Activated T-helper 17 cell treated with anti-CD3 and anti-CD28 coated beads, Interleukin-2, amount 50 U/mL, for 72 hours (primary cell): ENCODE results near the gene FADS3. TPM values are rescaled to one million over a fixed set of nuclear protein-coding genes. Genes with fewer than 3 reads are reported as not detected.

Source experiments
- ATAC-seq: fragments of 150-1000 bp; cut with Tn5 transposase; replicated peaks from 2 replicates; pipeline ENCODE4 v1.10.0; 2021; ENCODE audit warnings: mild to moderate bottlenecking, moderate library complexity
- H3K27ac Mint-ChIP-seq: one replicate; pipeline ENCODE4 v1.8.0; 2022; ENCODE audit warnings: mixed read lengths
- H3K27me3 Mint-ChIP-seq: one replicate; pipeline ENCODE4 v1.8.0; 2022; ENCODE audit warnings: mixed read lengths
- H3K36me3 Mint-ChIP-seq: one replicate; pipeline ENCODE4 v1.8.0; 2022; ENCODE audit warnings: low read depth, mild to moderate bottlenecking, mixed read lengths
- H3K4me1 Mint-ChIP-seq: one replicate; pipeline ENCODE4 v1.8.0; 2022; ENCODE audit warnings: mixed read lengths
- H3K4me3 Mint-ChIP-seq: one replicate; pipeline ENCODE4 v1.8.0; 2022; ENCODE audit warnings: mild to moderate bottlenecking, mixed read lengths
- H3K9me3 Mint-ChIP-seq: one replicate; pipeline ENCODE4 v1.8.0; 2022; ENCODE audit warnings: mixed read lengths
- total RNA-seq, 2 donors: library from RNA; stranded (reverse); gene quantifications; one replicate each; pipeline ENCODE4 v1.2.3, GENCODE V29; 2022

Gene FADS3
- total RNA-seq, 2 donors from 2014 or later: 3.6 to 24.7 TPM

DNA sequence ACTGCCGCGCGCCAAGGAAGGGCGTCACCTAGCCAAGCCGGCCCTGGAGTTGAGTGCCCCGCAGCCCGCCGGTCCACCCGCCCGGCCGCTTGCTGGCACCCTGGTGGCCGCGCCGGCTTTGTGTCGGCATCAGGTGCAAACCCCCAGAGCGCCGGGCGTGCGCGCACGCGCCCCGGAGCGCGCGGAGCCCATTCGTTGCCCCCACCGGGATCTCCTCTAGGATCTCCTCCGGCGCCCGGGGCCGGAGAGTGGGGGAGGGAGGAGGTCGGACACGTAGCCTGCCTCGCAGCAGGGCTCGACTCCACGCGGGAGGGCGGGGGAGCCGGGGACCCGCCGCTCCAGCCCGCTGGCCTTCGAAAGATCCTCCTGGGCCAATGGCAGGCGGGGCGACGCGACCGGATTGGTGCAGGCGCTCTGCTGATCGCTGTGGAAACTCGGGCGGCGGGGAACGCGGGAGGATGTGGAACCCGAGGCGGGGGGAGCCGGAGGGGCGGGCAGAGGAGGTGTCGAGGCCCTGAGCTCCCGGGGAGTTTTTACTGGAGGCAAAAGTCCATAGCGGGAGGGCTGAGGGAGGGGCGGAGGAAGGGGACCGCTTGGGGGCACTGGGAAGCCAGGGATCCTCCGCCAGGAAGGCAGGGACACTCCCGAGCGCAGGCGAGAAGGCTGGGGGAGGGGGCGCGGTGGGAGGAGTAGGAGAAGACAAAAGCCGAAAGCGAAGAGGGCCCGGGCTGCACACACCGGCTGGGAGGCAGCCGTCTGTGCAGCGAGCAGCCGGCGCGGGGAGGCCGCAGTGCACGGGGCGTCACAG, 63.6 kb downstream of the FADS3 start, which contains the start of gene FADS2:
FADS2 (plus strand) TSS at position 730 of the 808 bp plus-strand sequence. CDS start 91 bp downstream, outside the sequence.
- H3K27ac Mint-ChIP-seq: peak within 1 kb of the TSS; percentile 43
- peaks cover 8% of the 10 kb centered on the region for H3K4me1 Mint-ChIP-seq
- no peaks in the 10 kb centered on the region for H3K36me3 Mint-ChIP-seq
- H3K4me3 Mint-ChIP-seq: peak within 1 kb of the TSS; percentile 77
- no peaks in the 10 kb centered on the region for H3K9me3 Mint-ChIP-seq
- H3K27me3 Mint-ChIP-seq: no peaks in the 10 kb centered on the region
- ATAC-seq: peak; percentile 91

DNA sequence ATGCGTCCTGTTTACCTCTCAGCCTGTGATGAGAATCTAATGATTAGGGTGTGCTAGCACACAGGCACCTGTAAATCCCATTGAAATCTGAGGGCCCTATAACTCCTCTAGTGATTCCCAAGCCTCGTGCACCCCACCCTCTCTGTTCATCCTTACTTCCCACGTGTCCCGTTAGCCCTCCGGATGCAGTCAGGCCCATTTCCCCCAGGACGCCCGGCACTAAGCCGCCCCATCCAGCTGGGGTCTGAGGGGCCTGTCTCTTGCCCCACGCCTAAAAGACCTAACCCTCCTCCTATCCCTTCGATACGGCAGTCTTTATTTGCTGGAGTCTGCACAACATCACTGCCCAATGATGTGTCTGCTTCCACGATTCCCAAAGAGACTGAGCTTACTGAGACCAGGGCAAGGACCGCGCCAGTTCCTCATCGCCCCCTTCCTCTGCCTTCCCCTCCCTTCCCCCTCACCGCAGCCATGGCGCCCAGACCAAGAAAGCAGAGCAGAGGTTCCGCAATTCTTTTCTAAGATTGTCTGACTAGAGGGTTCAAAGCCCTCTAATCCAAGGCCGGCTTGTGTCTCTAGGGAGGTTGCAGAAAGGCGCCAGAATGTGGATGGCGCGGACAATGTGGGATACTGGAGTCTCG, 64.3 kb downstream of the FADS3 start:
- Mint-ChIP-seq H3K27me3 (no peaks in the 10 kb centered on the region), H3K4me1 (peaks cover 8% of the 10 kb centered on the region), H3K36me3 (no peaks in the 10 kb centered on the region), H3K9me3 (no peaks in the 10 kb centered on the region), H3K4me3 (peak overlapping the region; percentile 77), H3K27ac (no peak overlapping the region)
- ATAC-seq: peak; percentile 2

Other genes with a start within 250 kb of the FADS3 start
- gene DAGLA, start 211.2 kb downstream of the FADS3 start, total RNA-seq: under 1 TPM; 0.11 to 0.13 TPM
- gene MYRF, start 138.9 kb downstream of the FADS3 start, total RNA-seq: 1 to 10 TPM; 1.2 to 5.9 TPM
- gene TMEM258, start 98.9 kb downstream of the FADS3 start, total RNA-seq: 100 to 1,000 TPM; 135 to 156 TPM
- gene FEN1, start 98.6 kb downstream of the FADS3 start, total RNA-seq: 100 to 1,000 TPM in 1 of 2 donors, 10 to 100 TPM in 1; 72.6 to 133 TPM
- gene FADS1, start 74.5 kb downstream of the FADS3 start, total RNA-seq: 10 to 100 TPM in 1 of 2 donors, 1 to 10 TPM in 1; 5.6 to 22.9 TPM
- gene FADS2, start 63.2 kb downstream of the FADS3 start, total RNA-seq: 10 to 100 TPM in 1 of 2 donors, 1 to 10 TPM in 1; 9.4 to 58.3 TPM
- gene RAB3IL1, start 26.0 kb upstream of the FADS3 start, total RNA-seq: not detected
- under 1 TPM; 0.05 to 0.24 TPM for gene BEST1, start 58.8 kb upstream of the FADS3 start, total RNA-seq
- gene FTH1, start 76.1 kb upstream of the FADS3 start, total RNA-seq: 1,000 to 10,000 TPM in 1 of 2 donors, 100 to 1,000 TPM in 1; 701 to 1,114 TPM
- 100 to 1,000 TPM; 125 to 142 TPM for gene INCENP, start 232.5 kb upstream of the FADS3 start, total RNA-seq